Brain microvascular endothelial cell (primary cell): ENCODE measurements around the gene OTOF.
A peak's percentile ranks its signal among the peaks of the same experiment; 100 is the strongest.

ENCODE experiments used
- DNase-seq: peaks from one replicate; pipeline ENCODE4 v3.0.0-alpha.2; 2020
- H3K27ac ChIP-seq: fragments of 250-450 bp; sonication (Bioruptor Pico); 2 replicates; pipeline ENCODE4 v1.5.1; 2020; ENCODE audit warnings: mild to moderate bottlenecking, moderate library complexity
- H3K27me3 ChIP-seq: fragments of 250-450 bp; sonication (Bioruptor Pico); replicated peaks from 2 replicates; pipeline ENCODE4 v1.5.1; 2020; ENCODE audit warnings: mild to moderate bottlenecking
- H3K36me3 ChIP-seq: fragments of 250-450 bp; sonication (Bioruptor Pico); replicated peaks from 2 replicates; pipeline ENCODE4 v1.5.1; 2020; ENCODE audit warnings: mild to moderate bottlenecking
- H3K4me3 ChIP-seq: 2 replicates; pipeline ENCODE4 v1.5.1; 2011; ENCODE audit warnings: low read depth, mild to moderate bottlenecking, control low read depth, low read length, moderate library complexity
- in situ Hi-C: cut with HindIII; loops from 2 replicates; pipeline ENCODE4 v1.10.0; 2017; ENCODE audit warnings: low sequenced_read_pairs, low pct_ligation_motif_present
- TF ChIP-seq, protein P1 (sequence below): IDR thresholded peaks from 2 replicates; pipeline ENCODE4 v1.5.1; 2011; ENCODE audit warnings: low read depth, mild to moderate bottlenecking, moderate library complexity, low read length, control low read depth, inconsistent platforms; ENCODE audit errors: missing control alignments

The OTOF gene

DNA sequence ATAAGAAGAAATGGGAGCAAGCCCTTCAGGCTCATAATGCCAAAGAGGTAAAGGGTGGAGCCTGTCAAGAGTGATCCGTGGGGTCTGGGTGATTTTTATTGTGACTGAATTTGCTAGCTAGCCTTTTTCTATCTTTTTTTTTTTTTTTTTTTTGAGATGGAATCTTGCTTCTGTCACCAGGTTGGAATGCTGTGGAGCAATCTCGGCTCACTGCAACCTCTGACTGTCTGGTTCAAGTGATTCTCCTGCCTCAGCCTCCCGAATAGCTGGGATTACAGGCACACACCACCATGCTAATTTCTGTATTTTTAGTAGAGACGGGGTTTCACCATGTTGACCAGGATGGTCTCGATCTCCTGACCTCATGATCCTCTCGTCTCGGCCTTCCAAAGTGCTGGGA lies 47.1 kb downstream of the OTOF start:
- no peak overlapping the region for H3K27ac ChIP-seq
- TF ChIP-seq, protein P1, sequence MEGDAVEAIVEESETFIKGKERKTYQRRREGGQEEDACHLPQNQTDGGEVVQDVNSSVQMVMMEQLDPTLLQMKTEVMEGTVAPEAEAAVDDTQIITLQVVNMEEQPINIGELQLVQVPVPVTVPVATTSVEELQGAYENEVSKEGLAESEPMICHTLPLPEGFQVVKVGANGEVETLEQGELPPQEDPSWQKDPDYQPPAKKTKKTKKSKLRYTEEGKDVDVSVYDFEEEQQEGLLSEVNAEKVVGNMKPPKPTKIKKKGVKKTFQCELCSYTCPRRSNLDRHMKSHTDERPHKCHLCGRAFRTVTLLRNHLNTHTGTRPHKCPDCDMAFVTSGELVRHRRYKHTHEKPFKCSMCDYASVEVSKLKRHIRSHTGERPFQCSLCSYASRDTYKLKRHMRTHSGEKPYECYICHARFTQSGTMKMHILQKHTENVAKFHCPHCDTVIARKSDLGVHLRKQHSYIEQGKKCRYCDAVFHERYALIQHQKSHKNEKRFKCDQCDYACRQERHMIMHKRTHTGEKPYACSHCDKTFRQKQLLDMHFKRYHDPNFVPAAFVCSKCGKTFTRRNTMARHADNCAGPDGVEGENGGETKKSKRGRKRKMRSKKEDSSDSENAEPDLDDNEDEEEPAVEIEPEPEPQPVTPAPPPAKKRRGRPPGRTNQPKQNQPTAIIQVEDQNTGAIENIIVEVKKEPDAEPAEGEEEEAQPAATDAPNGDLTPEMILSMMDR, result no peak
- in situ Hi-C loops, result no loop called here
- DNase-seq, result peak; percentile 27
- H3K4me3 ChIP-seq, result no peak overlapping the region
- H3K27me3 ChIP-seq, result no peaks in the 10 kb centered on the region
- no peaks in the 10 kb centered on the region for H3K36me3 ChIP-seq

DNA sequence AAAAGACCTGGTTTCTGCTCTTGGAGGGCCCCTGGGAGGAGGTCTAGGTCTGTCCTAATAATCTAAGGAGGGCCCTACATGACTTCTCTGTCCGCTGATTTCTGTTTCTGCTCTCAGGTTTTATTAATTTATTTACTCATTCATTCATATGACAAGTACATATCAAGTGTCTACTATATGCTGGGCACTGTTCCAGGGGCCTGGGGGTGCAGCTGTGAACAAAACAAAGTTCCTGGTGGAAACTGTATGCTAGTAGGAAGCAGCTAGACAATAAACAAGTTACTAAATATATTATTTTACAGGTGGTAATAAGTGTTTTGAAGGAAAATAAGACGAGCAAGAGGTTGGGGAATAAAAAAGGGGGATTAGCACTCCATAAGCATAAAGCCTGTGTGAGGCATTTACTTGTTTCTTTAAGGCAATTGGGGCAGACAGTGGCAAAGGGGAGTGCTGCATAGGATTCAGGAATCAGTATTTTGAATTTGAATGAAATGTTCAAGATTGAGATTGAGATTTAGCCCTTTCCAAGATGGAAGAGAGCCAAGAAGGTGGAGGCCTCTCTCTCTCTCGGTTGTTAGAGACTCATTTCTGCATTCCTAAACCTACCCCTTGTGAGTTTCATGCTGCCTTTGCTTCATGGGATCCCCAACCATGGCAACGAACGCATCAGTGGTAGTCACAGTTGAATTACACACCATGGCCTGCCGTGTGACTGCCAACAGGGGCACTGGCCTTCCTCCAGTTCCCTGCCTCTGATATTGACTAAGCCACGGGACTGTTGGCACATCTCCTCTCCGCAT lies 47.9 kb downstream of the OTOF start:
- in situ Hi-C loops, result no loop called here
- Histone ChIP-seq H3K36me3 (no peaks in the 10 kb centered on the region), H3K27ac (no peak overlapping the region), H3K4me3 (no peak overlapping the region), H3K27me3 (no peaks in the 10 kb centered on the region)
- TF ChIP-seq, protein P1, result no peak
- no peak for DNase-seq

DNA sequence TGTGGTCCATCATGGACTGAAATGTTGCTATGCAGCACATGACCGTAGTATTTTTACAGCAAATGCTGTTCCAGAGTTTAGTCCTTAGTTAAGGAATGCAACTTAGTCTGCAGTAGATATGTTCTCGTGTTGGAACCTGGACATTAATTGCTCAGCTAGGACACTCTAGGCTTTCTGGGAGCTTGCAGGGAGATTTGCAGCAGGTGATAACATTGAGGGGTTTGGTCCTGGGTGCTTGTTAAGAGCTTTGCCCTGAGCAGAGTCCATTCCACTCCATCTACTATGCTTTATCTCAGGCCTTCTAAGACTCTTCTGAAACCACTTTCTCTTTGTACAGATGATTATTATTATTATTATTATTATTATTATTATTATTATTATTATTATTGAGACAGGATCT lies 49.1 kb downstream of the OTOF start:
- Histone ChIP-seq H3K4me3 (no peak overlapping the region), H3K27ac (no peak overlapping the region), H3K36me3 (no peaks in the 10 kb centered on the region), H3K27me3 (no peaks in the 10 kb centered on the region)
- DNase-seq, result no peak
- in situ Hi-C loops, result no loop called here
- TF ChIP-seq, protein P1, result no peak

DNA sequence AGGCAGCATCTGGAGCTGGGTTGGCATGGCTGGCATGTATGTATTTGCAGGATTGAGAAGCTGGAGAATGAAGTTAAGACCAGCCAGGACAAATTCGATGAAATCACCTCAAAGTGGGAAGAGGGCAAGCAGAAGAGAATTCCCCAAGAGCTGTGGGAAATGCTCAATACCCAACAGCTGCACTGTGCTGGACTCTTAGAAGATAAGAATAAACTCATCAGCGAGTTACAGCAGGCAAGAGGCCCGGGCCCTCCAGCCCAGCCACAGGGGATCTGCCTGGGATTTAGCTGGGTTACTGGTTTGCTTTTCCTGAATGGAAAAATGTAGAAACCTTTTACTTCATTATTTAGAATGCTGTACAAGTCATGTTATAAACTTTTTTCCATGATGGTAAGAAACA lies 53.7 kb downstream of the OTOF start:
- in situ Hi-C loops, result no loop called here
- TF ChIP-seq, protein P1, result no peak

DNA sequence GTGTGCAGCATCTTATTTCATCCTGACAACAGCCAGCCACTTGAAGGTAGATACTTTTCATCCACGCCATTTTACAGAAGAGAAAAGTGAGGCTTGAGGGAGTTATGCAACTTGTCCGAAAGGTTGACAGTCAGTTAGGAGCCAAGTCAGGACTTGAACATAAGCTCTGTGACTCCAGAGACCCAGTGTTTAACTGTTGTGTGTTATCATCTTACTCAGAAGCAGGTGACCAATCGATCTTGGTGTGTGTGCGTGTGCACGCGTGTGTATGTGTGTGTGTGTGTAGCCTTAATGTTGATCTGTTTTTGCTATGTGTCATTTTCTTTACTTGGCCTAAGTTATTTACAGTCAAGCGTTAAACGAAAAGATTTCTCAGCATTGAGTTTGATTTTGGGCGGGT lies 54.2 kb downstream of the OTOF start:
- DNase-seq, result no peak
- TF ChIP-seq, protein P1, result no peak
- H3K36me3 ChIP-seq, result no peaks in the 10 kb centered on the region
- H3K27ac ChIP-seq, result no peak overlapping the region
- H3K4me3 ChIP-seq, result no peak overlapping the region
- in situ Hi-C loops, result no loop called here
- H3K27me3 ChIP-seq, result no peaks in the 10 kb centered on the region

More for the DNA sequence above, 53.7 kb downstream of the OTOF start:
- Histone ChIP-seq H3K36me3 (no peaks in the 10 kb centered on the region), H3K27me3 (no peaks in the 10 kb centered on the region), H3K4me3 (no peak overlapping the region), H3K27ac (no peak overlapping the region)
- no peak for DNase-seq
